T-helper 1 cell treated with Interleukin-12 subunit alpha and Interleukin-12 subunit beta and Interleukin-4 antibody, amounts not matched to agents 30 μg/mL and 1 μg/mL, for 36 hours (primary cell): ENCODE data around the gene EFCAB12.
"Not testable (repeated sequence)": the region's sequence is repeated elsewhere in the genome, so short reads cannot be mapped to it uniquely, and the experiment has no call there.

ENCODE experiments used
- H3K27ac Mint-ChIP-seq: one replicate; pipeline ENCODE4 v1.8.0; 2021; ENCODE audit warnings: mild to moderate bottlenecking, mixed read lengths
- H3K27me3 Mint-ChIP-seq: one replicate; pipeline ENCODE4 v1.8.0; 2021; ENCODE audit warnings: low read depth, mixed read lengths
- H3K36me3 Mint-ChIP-seq: one replicate; pipeline ENCODE4 v1.8.0; 2021; ENCODE audit warnings: low read depth, mixed read lengths
- H3K4me1 Mint-ChIP-seq: one replicate; pipeline ENCODE4 v1.8.0; 2021; ENCODE audit warnings: low read depth, mixed read lengths
- H3K4me3 Mint-ChIP-seq: one replicate; pipeline ENCODE4 v1.8.0; 2021; ENCODE audit warnings: mild to moderate bottlenecking, moderate library complexity, mixed read lengths
- H3K9me3 Mint-ChIP-seq: one replicate; pipeline ENCODE4 v1.8.0; 2021; ENCODE audit warnings: mixed read lengths

EFCAB12 gene

DNA sequence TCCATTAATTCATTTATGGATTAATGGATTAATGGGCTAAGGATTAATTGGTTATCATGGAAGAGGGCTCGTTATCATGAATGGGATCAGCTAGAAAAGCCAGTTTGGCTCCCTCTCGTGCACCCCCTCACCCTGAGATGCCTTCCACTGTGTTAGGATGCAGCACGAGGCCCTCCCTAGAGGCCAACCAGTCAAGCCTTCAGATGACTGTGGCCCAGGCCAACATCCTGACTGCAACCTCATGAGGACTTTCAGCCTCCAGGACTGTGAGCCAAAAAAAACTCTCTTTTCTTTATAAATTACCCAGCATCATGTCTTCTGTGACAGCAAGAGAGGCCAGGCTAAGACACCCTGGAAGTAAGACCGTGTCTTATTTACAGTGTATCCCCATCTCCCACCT, 9.0 kb downstream of the EFCAB12 start:
- no peak overlapping the region for H3K27ac Mint-ChIP-seq
- H3K27me3 Mint-ChIP-seq, result no peaks in the 10 kb centered on the region
- H3K4me3 Mint-ChIP-seq, result no peak overlapping the region
- H3K9me3 Mint-ChIP-seq, result no peaks in the 10 kb centered on the region
- no peaks in the 10 kb centered on the region for H3K36me3 Mint-ChIP-seq
- H3K4me1 Mint-ChIP-seq, result peaks cover 3% of the 10 kb centered on the region

DNA sequence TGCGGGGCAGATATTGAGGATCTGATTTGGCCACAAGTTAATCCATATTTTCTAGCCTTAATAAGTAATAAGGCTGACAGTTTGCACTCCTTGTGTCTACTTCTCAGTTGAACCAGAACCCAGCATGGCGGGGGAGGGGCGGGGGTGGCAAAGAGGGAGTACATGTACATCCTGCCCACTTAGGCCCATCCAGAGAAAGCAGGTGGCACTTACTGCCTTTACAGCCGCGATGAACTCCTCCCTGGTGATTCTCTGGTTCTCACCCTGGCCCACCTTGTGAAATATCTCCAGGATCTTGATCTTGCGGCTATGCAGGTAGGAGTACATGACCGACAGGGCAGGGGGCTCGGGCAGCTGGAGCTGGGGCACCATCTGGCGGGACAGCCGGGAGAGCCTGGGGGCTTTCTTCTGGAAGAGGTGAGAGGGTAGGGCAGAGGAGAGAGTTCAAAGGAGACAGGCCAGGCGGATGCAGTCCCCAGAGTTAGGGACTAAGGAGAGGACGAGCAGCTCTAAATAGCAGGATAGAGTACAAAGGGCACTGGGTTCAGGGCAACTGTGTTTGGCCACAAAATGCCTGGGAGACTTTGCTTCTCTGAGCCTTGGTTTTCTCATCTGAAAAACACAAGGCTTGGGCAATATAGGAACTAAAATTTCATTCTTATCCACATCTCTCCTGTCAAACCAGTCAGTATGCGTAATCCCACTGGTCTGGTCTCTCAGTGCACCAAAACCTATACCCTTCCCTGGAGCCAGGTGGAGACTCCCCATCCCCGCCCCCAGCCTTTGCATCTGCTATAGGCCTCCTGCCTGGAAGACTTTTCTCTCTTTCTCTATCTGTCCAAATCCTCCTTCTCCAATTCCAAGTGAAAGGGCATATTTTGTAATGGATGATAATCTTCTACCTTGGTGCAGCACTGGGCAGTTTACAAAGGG, 10.1 kb downstream of the EFCAB12 start:
- no peak overlapping the region for H3K27ac Mint-ChIP-seq
- H3K36me3 Mint-ChIP-seq, result no peaks in the 10 kb centered on the region
- no peaks in the 10 kb centered on the region for H3K4me1 Mint-ChIP-seq
- H3K27me3 Mint-ChIP-seq, result no peaks in the 10 kb centered on the region
- no peaks in the 10 kb centered on the region for H3K9me3 Mint-ChIP-seq
- H3K4me3 Mint-ChIP-seq, result no peak overlapping the region

DNA sequence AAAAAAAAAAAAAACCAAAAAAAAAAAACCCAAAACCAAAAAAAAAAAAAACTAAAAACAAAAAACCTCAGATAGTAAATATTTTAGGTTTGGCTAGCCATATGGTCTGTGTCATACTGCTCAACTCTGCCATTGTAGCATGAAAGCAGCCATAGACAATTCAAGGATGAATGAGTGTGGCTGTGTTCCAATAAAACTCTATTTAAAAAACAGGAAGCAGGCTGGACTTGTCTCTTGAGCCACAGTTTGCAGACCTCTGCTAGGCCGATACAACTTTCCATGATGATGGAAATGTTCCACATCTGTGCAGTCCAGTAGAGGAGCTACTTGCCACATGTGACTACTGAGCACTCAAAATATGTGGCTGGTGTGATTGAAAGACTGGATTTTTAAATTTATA, 11.1 kb downstream of the EFCAB12 start:
- Mint-ChIP-seq H3K27ac (no peak overlapping the region), H3K27me3 (peaks cover 8% of the 10 kb centered on the region), H3K4me3 (no peak overlapping the region), H3K9me3 (no peaks in the 10 kb centered on the region), H3K4me1 (no peaks in the 10 kb centered on the region), H3K36me3 (no peaks in the 10 kb centered on the region)

DNA sequence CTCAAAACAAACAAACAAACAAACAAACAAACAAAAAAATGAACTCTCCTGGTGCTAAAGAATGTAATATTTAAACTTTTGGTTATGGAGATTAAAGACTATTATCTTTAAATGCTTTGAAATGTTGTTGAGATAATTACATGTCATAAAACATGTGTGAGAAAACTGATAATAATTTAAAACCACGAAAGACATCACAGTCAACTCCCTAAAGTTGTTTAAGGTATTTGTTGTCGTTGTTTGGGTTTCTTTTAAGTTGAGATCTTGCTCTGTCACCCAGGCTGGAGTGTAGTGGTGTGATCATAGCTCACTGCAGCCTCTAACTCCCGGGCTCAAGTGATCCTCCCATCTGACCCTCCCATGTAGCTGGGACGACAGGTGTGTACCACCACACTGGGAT, 12.0 kb downstream of the EFCAB12 start:
- Mint-ChIP-seq H3K9me3 (no peaks in the 10 kb centered on the region), H3K27ac (no peak overlapping the region), H3K36me3 (no peaks in the 10 kb centered on the region), H3K4me1 (no peaks in the 10 kb centered on the region), H3K4me3 (no peak overlapping the region), H3K27me3 (peaks cover 9% of the 10 kb centered on the region)

DNA sequence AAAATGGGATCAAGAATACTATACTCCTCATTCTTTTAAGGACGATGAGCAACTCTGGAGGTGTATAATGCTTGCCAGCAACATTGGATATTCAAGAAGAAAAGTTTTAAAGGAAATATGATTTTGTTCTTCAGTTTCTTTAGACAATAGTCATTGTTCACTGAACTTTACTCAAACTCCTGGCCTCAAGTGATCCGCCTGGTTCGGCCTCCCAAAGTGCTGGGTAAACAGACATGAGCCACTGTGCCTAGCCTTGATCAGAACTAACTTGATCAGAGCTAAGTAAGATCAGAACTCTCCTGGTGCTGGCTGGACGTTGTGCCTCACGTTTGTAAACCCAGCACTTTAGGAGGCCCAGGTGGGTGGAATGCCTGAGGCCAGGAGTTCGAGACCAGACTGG, 12.6 kb downstream of the EFCAB12 start:
- no peaks in the 10 kb centered on the region for H3K4me1 Mint-ChIP-seq
- peaks cover 9% of the 10 kb centered on the region for H3K27me3 Mint-ChIP-seq

DNA sequence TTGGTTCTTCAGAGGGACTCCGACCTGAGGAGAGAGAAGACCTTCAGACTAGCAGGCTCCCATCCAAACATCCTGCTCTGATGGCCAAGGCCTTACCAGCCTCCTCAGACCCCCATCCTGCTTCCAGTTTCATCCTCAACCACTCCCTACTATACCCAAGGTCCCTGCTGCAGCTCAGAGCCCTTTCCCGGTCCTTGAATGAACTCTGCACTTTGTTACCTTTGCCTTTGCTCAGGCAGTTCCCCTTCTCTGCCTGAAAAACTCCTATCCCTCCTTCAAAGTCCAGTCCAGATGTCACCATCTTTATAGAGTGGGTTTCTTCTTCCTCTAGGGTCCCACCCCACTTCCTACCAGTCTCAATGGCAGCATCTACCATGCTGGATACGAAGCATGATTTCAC, 13.1 kb downstream of the EFCAB12 start:
- Mint-ChIP-seq H3K4me3 (no peak overlapping the region), H3K27ac (no peak overlapping the region)

More for the DNA sequence above, 12.6 kb downstream of the EFCAB12 start:
- H3K27ac Mint-ChIP-seq, result no peak overlapping the region
- H3K36me3 Mint-ChIP-seq, result no peaks in the 10 kb centered on the region
- H3K9me3 Mint-ChIP-seq, result no peaks in the 10 kb centered on the region
- H3K4me3 Mint-ChIP-seq, result no peak overlapping the region

DNA sequence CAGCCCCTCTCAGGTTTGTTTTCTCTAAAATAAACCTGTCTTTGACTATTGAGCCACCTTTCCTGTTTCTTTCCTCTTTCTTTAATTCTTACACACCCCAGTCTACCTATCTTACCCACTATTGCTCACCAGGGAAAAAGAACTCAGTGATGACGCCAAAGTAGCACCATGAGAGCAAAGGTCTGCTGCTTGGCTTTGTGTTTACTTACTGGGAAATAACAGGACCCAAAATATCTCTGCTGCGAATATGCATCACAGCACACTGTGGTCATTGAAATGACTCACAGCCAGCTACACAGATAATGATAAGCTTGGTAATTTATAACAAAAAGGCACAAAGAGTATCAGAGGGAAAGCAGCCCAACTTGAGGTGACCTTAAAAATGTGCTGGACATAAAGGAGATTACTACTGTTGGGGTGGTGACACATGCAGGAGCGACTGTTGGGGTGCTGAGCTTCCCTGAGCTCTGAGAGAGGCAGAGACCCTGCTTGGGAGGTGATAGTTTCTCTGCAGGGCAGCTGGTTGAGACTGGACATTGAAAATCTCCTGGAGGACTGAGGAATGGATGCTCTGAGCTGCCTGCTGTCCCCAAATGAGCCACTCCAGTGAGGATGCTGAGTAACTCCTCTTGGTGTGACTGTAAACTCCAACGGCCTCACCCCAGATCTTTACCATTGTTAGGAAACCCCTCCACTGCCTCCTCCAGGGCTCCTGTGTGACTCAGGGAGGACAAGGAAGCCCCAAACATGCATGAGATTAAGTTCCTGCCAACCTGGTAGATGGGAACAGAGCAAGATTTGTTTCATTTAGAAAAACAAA, 14.5 kb downstream of the EFCAB12 start:
- H3K27me3 Mint-ChIP-seq, result peaks cover 9% of the 10 kb centered on the region
- no peaks in the 10 kb centered on the region for H3K4me1 Mint-ChIP-seq
- no peak overlapping the region for H3K27ac Mint-ChIP-seq
- no peaks in the 10 kb centered on the region for H3K9me3 Mint-ChIP-seq
- H3K4me3 Mint-ChIP-seq, result no peak overlapping the region
- no peaks in the 10 kb centered on the region for H3K36me3 Mint-ChIP-seq

More for the DNA sequence above, 13.1 kb downstream of the EFCAB12 start:
- no peaks in the 10 kb centered on the region for H3K36me3 Mint-ChIP-seq
- H3K9me3 Mint-ChIP-seq, result no peaks in the 10 kb centered on the region
- H3K4me1 Mint-ChIP-seq, result no peaks in the 10 kb centered on the region
- H3K27me3 Mint-ChIP-seq, result peaks cover 9% of the 10 kb centered on the region

DNA sequence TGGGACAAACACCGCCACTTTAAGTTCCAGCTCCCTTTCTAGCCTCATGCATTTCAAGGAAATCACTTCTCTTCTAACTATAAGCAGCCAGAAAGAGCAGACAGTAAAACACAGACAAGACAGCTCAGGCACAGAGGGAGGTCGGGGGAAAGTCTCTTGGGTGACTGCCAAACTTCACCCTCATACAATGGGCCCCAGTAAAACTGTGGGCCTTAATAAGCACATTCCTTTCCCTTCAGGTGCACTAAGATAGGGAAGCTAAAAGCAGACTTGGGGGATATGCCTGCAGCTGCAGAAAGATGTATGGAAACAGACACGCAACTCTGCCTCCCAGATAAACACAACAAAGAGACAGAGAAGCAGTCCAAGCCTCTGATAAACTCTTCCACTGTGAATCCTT, 15.2 kb downstream of the EFCAB12 start:
- not testable (repeated sequence) for H3K4me3 Mint-ChIP-seq, H3K27ac Mint-ChIP-seq, H3K4me1 Mint-ChIP-seq, H3K36me3 Mint-ChIP-seq, H3K9me3 Mint-ChIP-seq, H3K27me3 Mint-ChIP-seq

DNA sequence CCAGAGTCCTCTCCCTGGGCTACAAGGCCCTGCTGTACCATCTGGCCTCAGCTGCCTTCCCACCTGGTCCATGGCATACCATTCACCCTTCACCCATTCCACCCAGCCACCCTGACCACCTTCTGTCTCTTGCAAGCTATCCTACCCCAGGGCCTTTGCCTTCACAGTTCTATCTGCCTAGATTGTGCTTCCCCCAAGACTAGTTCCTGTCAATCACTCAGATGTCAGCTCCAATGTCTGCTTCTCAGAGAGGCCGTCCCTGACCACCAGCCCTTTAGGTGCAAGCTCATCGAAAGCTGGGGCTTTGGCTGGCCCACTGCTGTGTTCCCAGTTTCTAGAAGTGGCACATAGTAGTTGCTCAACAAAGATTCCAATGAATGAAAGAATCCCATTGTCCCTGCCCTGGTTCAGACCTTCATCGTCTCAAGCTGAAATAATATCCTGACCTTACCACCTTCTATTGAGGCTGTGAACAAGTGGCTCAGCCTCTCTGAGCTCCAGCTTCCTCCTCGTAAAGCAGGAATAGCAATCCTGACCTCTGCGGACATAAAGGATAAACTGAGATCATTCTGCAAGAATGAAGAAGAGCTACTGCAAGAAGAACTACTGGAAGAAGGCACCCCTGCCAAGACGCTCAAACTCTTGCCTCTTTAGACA, 15.8 kb downstream of the EFCAB12 start:
- Mint-ChIP-seq H3K36me3 (no peaks in the 10 kb centered on the region), H3K9me3 (no peaks in the 10 kb centered on the region), H3K4me3 (no peak overlapping the region), H3K27me3 (peaks cover 9% of the 10 kb centered on the region), H3K27ac (no peak overlapping the region), H3K4me1 (no peaks in the 10 kb centered on the region)

DNA sequence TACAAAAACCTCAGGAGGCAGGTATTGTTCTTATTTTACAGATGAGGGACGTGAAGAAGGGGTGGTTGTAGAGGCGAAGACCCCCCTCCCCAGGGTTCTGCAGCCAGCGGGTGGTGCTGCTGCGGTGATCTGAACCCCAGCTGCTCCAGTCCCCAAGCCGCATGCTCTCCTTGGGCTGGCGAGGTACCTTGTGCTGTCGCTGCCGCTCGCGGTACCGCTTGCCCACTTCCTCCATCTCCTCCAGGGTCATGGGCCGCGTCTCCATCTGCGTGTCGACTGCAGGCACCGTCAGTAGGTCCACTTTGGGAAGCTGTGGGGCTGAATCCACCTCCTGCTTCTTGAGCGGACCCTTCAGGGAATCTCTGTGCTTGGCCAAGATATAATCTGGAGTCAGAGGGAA, 17.5 kb downstream of the EFCAB12 start:
- no peaks in the 10 kb centered on the region for H3K9me3 Mint-ChIP-seq
- no peak overlapping the region for H3K27ac Mint-ChIP-seq
- H3K36me3 Mint-ChIP-seq, result no peaks in the 10 kb centered on the region
- no peak overlapping the region for H3K4me3 Mint-ChIP-seq
- peaks cover 9% of the 10 kb centered on the region for H3K27me3 Mint-ChIP-seq
- no peaks in the 10 kb centered on the region for H3K4me1 Mint-ChIP-seq

DNA sequence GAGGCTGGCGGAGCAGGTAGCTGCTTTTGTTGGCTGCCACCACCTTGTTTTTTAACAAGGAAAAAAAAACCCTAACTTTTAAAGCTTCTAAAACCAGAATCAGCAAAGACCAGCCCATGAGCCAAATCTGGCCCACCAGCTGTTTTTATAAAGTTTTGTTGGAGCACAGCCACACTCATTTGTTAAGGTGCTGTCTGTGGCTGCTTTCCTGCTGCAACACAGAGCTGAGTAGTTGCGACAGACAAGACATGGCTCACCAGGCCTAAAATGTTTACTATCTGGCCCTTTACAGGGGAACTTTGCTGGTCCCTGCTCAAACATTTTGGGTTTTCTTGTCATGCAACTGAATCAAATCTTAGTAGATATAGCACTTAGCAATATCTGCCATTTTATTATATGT, 18.9 kb downstream of the EFCAB12 start:
- Mint-ChIP-seq H3K36me3 (no peaks in the 10 kb centered on the region), H3K4me1 (peaks cover under 1% of the 10 kb centered on the region), H3K4me3 (no peak overlapping the region), H3K27ac (no peak overlapping the region), H3K27me3 (peaks cover 9% of the 10 kb centered on the region), H3K9me3 (no peaks in the 10 kb centered on the region)

DNA sequence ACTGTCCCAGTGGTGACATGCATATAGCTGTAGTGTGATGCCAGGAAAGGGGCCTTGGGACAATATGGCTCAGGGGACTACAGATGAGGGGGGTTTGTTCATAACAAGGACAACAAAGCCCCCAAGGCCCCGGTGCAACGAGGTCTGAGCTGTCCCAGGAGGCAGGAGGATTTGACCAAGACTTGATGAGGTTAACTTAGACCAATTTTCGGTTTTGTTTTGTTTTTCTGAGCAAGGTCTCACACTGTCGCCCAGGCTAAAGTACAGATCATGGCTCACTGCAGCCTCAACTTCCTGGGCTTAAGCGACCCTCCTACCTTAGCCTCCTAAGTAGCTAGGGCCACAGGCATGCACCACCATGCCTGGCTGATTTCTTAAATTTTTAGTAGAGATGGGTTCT, 23.8 kb downstream of the EFCAB12 start:
- Mint-ChIP-seq H3K4me3 (no peak overlapping the region), H3K36me3 (no peaks in the 10 kb centered on the region), H3K4me1 (peaks cover 4% of the 10 kb centered on the region), H3K9me3 (no peaks in the 10 kb centered on the region), H3K27me3 (no peaks in the 10 kb centered on the region), H3K27ac (no peak overlapping the region)

DNA sequence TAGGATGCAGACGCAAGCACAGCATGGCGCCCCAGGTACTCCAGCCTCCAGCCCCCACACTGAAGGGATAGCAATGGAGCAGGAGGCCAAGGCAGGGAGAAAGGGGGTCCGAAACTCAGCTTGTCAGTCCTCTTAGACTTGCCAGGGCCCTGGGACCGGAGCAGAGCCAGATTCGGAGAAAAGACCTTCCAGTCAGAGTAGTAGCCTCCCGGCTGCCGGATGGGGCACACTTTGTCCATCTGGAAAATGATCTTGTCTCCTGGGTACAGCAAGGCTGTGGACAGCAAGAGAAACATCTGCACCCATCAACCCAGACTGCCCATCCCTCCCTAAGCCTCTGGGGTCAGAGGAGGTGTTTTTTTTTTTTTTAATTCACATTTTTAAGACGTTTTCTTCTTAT, 24.3 kb downstream of the EFCAB12 start:
- no peak overlapping the region for H3K27ac Mint-ChIP-seq
- H3K36me3 Mint-ChIP-seq, result no peaks in the 10 kb centered on the region

DNA sequence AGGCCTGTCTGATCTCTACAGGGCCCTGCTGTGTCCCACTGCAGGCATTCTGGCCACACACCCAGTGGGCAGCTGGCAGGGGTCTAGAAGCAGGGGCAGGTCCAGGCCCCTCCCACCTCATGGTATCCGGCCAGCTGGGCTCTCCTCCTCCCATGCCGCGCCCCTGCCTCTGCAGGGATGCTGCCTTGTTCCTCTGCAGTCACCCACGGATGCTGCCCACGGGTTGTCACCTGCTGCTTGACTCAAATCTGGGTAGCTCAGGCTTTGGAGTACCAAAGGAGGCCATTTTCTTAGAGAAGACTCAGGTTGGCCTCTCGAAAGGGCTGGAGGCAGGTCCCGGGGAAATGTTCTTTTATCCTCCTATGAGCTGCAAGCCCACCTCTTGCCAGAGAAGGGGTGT, 25.0 kb downstream of the EFCAB12 start:
- no peaks in the 10 kb centered on the region for H3K36me3 Mint-ChIP-seq
- no peak overlapping the region for H3K4me3 Mint-ChIP-seq
- H3K27me3 Mint-ChIP-seq, result no peaks in the 10 kb centered on the region
- H3K4me1 Mint-ChIP-seq, result peaks cover 11% of the 10 kb centered on the region
- no peaks in the 10 kb centered on the region for H3K9me3 Mint-ChIP-seq
- no peak overlapping the region for H3K27ac Mint-ChIP-seq

More for the DNA sequence above, 24.3 kb downstream of the EFCAB12 start:
- H3K27me3 Mint-ChIP-seq, result no peaks in the 10 kb centered on the region
- peaks cover 7% of the 10 kb centered on the region for H3K4me1 Mint-ChIP-seq
- H3K9me3 Mint-ChIP-seq, result no peaks in the 10 kb centered on the region
- no peak overlapping the region for H3K4me3 Mint-ChIP-seq
